Measurements from ENCODE around the gene PCDH9. TPM values are rescaled to one million over a fixed set of nuclear protein-coding genes. Genes with fewer than 3 reads are reported as not detected.

The PCDH9 gene
- total and polyA plus RNA-seq, 10 of the 15 experiments (the other 5 are each of a cell fraction or from before 2014, with no cell fraction given) = 0.02 to 2.3 (median 0.05) TPM; not detected in 1

GRCh38 chr13:66943530-66943929, 286.6 kb downstream of the PCDH9 start:
- in situ Hi-C loops (cut with MboI) = no loop called here
- H3K9ac ChIP-seq (ENCODE audit: control insufficient read depth, insufficient read depth, low read length) = no peak overlapping the region
- no peak overlapping the region for H3K27ac ChIP-seq (ENCODE audit: control insufficient read depth, insufficient read depth)
- BruUV-seq (replicated peaks) = no TSS peak
- intact Hi-C loops (cut with micrococcal nuclease; ENCODE audit: unreplicated experiment) = no loop called here
- no peaks in the 10 kb centered on the region for H4K20me1 ChIP-seq (ENCODE audit: control insufficient read depth, insufficient read depth)
- no peaks in the 10 kb centered on the region for H3K27me3 ChIP-seq (replicated peaks in 1 of 2; ENCODE audit: control insufficient read depth in 2 of 2, insufficient read depth in 2 of 2, low read length in 1 of 2)
- no peaks in the 10 kb centered on the region for H3K9me3 ChIP-seq (replicated peaks; ENCODE audit: control insufficient read depth, insufficient read depth, low read length)
- ATAC-seq (no peak), DNase-seq (ENCODE audit: low read depth, low spot score) (no peak), FAIRE-seq (no peak)
- ChIA-PET CTCF (interaction anchor here (1.0 kb wide), 1 partner anchor 118 kb away, joined by 3 read pairs; no protein-coding TSS in a partner anchor), POLR2A (no interaction called here), SMC1A (ENCODE audit: uncharacterized antibody, unreplicated experiment) (no interaction called here), RAD21 (ENCODE audit: unreplicated experiment) (no interaction called here)
- no peaks in the 10 kb centered on the region for H3K36me3 ChIP-seq (ENCODE audit: control insufficient read depth in 2 of 2, insufficient read depth in 2 of 2, low read length in 1 of 2)
- no peaks in the 10 kb centered on the region for H3K79me2 ChIP-seq (ENCODE audit: control insufficient read depth, insufficient read depth, low read length)
- H3K4me1 ChIP-seq (ENCODE audit: control insufficient read depth, insufficient read depth, low read length) = no peaks in the 10 kb centered on the region
- no peak overlapping the region for H3K4me2 ChIP-seq (ENCODE audit: control insufficient read depth, insufficient read depth)
- no peak for TF ChIP-seq CEBPZ (IDR thresholded peaks at IDR 0.05; ENCODE audit: low read depth, low read length)
- TF ChIP-seq BRCA1 (IDR thresholded peaks at IDR 0.05; ENCODE audit: low read depth, low read length) = no peak
- TF ChIP-seq NFYB (IDR thresholded peaks at IDR 0.05; ENCODE audit: insufficient read depth, low read depth, low read length) = no peak
- TF ChIP-seq MTA3 (IDR thresholded peaks at IDR 0.05; ENCODE audit: borderline replicate concordance, low read length) = no peak
- TF ChIP-seq MEF2B (IDR thresholded peaks at IDR 0.05; ENCODE audit: partially characterized antibody, poor library complexity, severe bottlenecking) = no peak
- TF ChIP-seq NR2C1 (IDR thresholded peaks at IDR 0.05) = no peak
- no peak for TF ChIP-seq DPF2 (IDR thresholded peaks at IDR 0.05)
- no peak for TF ChIP-seq POU2F2 (IDR thresholded peaks at IDR 0.05; ENCODE audit: borderline replicate concordance, low read depth, low read length)
- TF ChIP-seq POLR2AphosphoS2 (IDR thresholded peaks at IDR 0.05; ENCODE audit: low read depth, low read length) = no peak
- TF ChIP-seq SKIL (IDR thresholded peaks at IDR 0.05; ENCODE audit: low read depth, poor library complexity, severe bottlenecking) = no peak
- WGBS (ENCODE audit: insufficient coverage, insufficient replicate concordance, low lambda C conversion rate, missing lambda C conversion rate) = 21% methylated on average over 3 of the region's 3 CpGs
- H2AFZ ChIP-seq (ENCODE audit: control insufficient read depth, low read depth, low read length) = no peak overlapping the region
- H3K4me3 ChIP-seq = no peak overlapping the region
